GM13977 (cell line): ENCODE data around the gene PRKCA.

ENCODE experiments used
- DNase-seq: peaks from one replicate; pipeline ENCODE4 v3.0.0; 2012; ENCODE audit warnings: low spot score
- CTCF ChIP-seq: IDR thresholded peaks from 2 replicates; pipeline ENCODE4 v1.5.1; 2012; ENCODE audit warnings: mild to moderate bottlenecking, control low read depth; ENCODE audit not compliant: insufficient read depth; ENCODE audit errors: extremely low read depth, missing control alignments
- in situ Hi-C: fragments of 300-500 bp; cut with MboI; formaldehyde crosslinking; loops from one replicate; pipeline ENCODE4 v1.12.0; 2022; ENCODE audit warnings: low sequenced_read_pairs, low pct_unique_long_range_greater_than_20kb, mixed read lengths, inconsistent platforms; ENCODE audit not compliant: unreplicated experiment

Gene PRKCA

GRCh38 chr17:66413559-66414520 is 111.4 kb downstream of the PRKCA start:
- in situ Hi-C loops, result no loop called here
- DNase-seq, result no peak
- TF ChIP-seq CTCF, result no peak

- in situ Hi-C loops, result no loop called here
- TF ChIP-seq CTCF, result no peak
- DNase-seq, result no peak
These were observed 112.3 kb downstream of the PRKCA start for GRCh38 chr17:66414561-66415175.

GRCh38 chr17:66415366-66416206 is 113.2 kb downstream of the PRKCA start:
- in situ Hi-C loops, result no loop called here
- no peak for TF ChIP-seq CTCF
- DNase-seq, result no peak

GRCh38 chr17:66416207-66416940 is 114.0 kb downstream of the PRKCA start:
- no peak for DNase-seq
- in situ Hi-C loops, result no loop called here
- TF ChIP-seq CTCF, result no peak

- no peak for DNase-seq
- TF ChIP-seq CTCF, result no peak
- in situ Hi-C loops, result no loop called here
These were observed 114.9 kb downstream of the PRKCA start for GRCh38 chr17:66417300-66417719.
